Lung (tissue), 12 donors: Measurements from ENCODE around the gene THRB. TPM values are rescaled to one million over a fixed set of nuclear protein-coding genes. Genes with fewer than 3 reads are reported as not detected.

ENCODE experiments used
- ATAC-seq: fragments of 200-7000 bp; cut with Tn5 transposase; one replicate; pipeline ENCODE4 v1.9.1; 2020; ENCODE audit warnings: moderate number of reproducible peaks; ENCODE audit not compliant: insufficient read depth, low FRiP score
- DNase-seq, 3 donors: peaks; one replicate each; pipeline ENCODE4 v3.0.0-alpha.2; 2013 to 2017
- H3K27ac ChIP-seq, 2 donors: one replicate each; pipeline ENCODE4 v1.5.1; 2013; ENCODE audit warnings: mild to moderate bottlenecking in 2 of 2, moderate library complexity in 2 of 2, control low read depth in 1 of 2, inconsistent platforms in 1 of 2, low read depth in 1 of 2, low read length in 1 of 2
- H3K27me3 ChIP-seq, 3 donors: one replicate each; pipeline ENCODE4 v1.5.1; 2013; ENCODE audit warnings: low read length in 2 of 3; ENCODE audit not compliant: control insufficient read depth in 3 of 3, insufficient read depth in 3 of 3
- H3K36me3 ChIP-seq, 4 donors: one replicate each; pipeline ENCODE4 v1.5.1; 2013; ENCODE audit warnings: low read length in 4 of 4, mild to moderate bottlenecking in 1 of 4, moderate library complexity in 1 of 4; ENCODE audit not compliant: control insufficient read depth in 4 of 4, insufficient read depth in 4 of 4
- H3K4me1 ChIP-seq, 5 donors: one replicate each; pipeline ENCODE4 v1.5.1; 2013; ENCODE audit warnings: low read length in 5 of 5, mild to moderate bottlenecking in 2 of 5, moderate library complexity in 1 of 5; ENCODE audit not compliant: control insufficient read depth in 5 of 5, insufficient read depth in 5 of 5
- H3K4me3 ChIP-seq: one replicate; pipeline ENCODE4 v1.5.1; 2013; ENCODE audit warnings: mild to moderate bottlenecking, control low read depth, moderate library complexity
- H3K9ac ChIP-seq, 2 donors: one replicate each; pipeline ENCODE4 v1.5.1; 2013; ENCODE audit warnings: low read length in 2 of 2, control low read depth in 1 of 2; ENCODE audit not compliant: insufficient read depth in 1 of 2
- H3K9me3 ChIP-seq, 4 donors: one replicate each; pipeline ENCODE4 v1.5.1; 2013; ENCODE audit warnings: low read length in 3 of 4, mild to moderate bottlenecking in 1 of 4, moderate library complexity in 1 of 4; ENCODE audit not compliant: control insufficient read depth in 4 of 4, insufficient read depth in 3 of 4
- CTCF ChIP-seq: IDR thresholded peaks from 2 replicates; pipeline ENCODE4 v1.5.1; 2012; ENCODE audit warnings: mild to moderate bottlenecking; ENCODE audit errors: control extremely low read depth, extremely low read depth
- WGBS, 2 donors: extraction: QIAGEN DNeasy Blood & Tissue Kit; methylation state at CpG; one replicate each; pipeline ENCODE4 v1.1.7; 2013; 5-methylcytosine and 5-hydroxymethylcytosine counted together
- polyA plus RNA-seq, 2 donors: library from polyadenylated mRNA; stranded (reverse); fragments of 200-250 nt; gene quantifications; one replicate each; pipeline ENCODE4 v1.2.1, GENCODE V29; 2013
- total RNA-seq, 2 donors: library from RNA; depleted of rRNA in 1 of 2; stranded (reverse); fragments of >200 nt in 1 of 2; gene quantifications; one replicate each; pipeline ENCODE4 v1.2.1, GENCODE V29; 2014 to 2021
- donor health status: control.
- donor health status: control.
- donor health status: Bipolar disorder and iron deficiency.
- donor health status: healthy.
- donor health status: DM: yes; HTN: yes; CAD: no.

THRB gene
- total and polyA plus RNA-seq, 4 donors = 2.1 to 23.5 (median 6.1) TPM

- TF ChIP-seq CTCF = no peak
- H3K9me3 ChIP-seq = peaks cover 0 to 2% (median 0%) of the 10 kb centered on the region in 4 donors
Observed at GRCh38 chr3:24332092-24332491, 162.6 kb downstream of the THRB start.

DNA sequence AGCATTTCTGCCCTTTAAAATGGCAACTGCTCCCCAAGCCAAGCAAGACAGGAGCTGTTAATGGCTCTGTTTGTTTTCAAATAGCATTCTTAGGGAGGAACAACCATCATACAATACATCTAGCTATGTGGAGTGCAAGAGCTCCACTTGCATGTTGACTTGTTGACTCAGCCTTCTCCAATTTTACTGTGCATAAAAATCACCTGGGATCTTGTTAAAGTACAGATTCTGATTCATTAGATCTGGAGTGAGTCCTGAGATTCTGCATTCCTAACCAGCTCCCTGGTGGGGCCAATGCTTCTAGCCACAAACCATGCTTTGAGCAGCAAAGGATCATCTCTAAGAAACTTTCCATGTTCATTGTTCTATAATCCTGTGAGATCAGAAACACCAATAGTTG lies 171.4 kb downstream of the THRB start:
- DNase-seq (no peak), ATAC-seq (no peak)
- no peak overlapping the region for H3K4me3 ChIP-seq
- no peak overlapping the region for H3K9ac ChIP-seq
- H3K27me3 ChIP-seq = no peaks in the 10 kb centered on the region
- no peak for TF ChIP-seq CTCF
- H3K36me3 ChIP-seq = peaks cover 0 to 11% (median 1%) of the 10 kb centered on the region in 4 donors
- H3K4me1 ChIP-seq = no peaks in the 10 kb centered on the region
- no peak overlapping the region for H3K27ac ChIP-seq
- H3K9me3 ChIP-seq = peaks cover 0 to 5% (median 0%) of the 10 kb centered on the region in 4 donors

More at GRCh38 chr3:24332092-24332491, 162.6 kb downstream of the THRB start:
- no peak overlapping the region for H3K4me3 ChIP-seq
- H3K4me1 ChIP-seq = peaks cover 0 to 1% (median 0%) of the 10 kb centered on the region in 5 donors
- WGBS, 2 donors = 86 to 93% methylated on average over 3 of the region's 3 CpGs
- H3K27me3 ChIP-seq = no peaks in the 10 kb centered on the region
- H3K27ac ChIP-seq = no peak overlapping the region
- no peak for DNase-seq
- ATAC-seq = no peak
- H3K36me3 ChIP-seq = peaks cover 0 to 7% (median 3%) of the 10 kb centered on the region in 4 donors
- H3K9ac ChIP-seq = no peak overlapping the region

DNA sequence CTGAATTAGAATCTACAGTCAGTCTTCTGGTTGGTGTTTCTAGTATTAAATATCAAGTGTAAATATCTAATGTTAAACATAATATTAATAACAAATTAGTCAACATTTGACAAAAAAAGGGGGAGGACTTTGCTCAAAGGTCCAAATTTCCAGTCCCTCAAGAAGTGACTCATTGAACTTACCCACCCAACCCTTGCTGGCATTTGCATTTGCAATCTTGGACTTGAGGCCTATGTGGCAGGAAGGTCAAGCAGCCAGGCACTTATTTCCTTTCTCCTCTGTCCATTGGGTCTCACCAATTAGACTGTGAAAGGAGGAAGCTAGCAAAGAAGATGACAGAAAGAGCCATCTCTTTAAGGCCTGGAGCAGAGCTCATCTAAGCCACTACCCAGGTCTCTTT lies 174.0 kb downstream of the THRB start:
- H3K4me1 ChIP-seq = peaks cover 0 to 5% (median 0%) of the 10 kb centered on the region in 5 donors
- H3K27me3 ChIP-seq = no peaks in the 10 kb centered on the region
- no peak overlapping the region for H3K9ac ChIP-seq
- DNase-seq (no peak), ATAC-seq (no peak)
- H3K9me3 ChIP-seq = peaks cover 0 to 5% (median under 1%) of the 10 kb centered on the region in 4 donors
- no peak overlapping the region for H3K27ac ChIP-seq
- H3K4me3 ChIP-seq = no peak overlapping the region
- TF ChIP-seq CTCF = no peak
- peaks cover 0 to 11% (median 1%) of the 10 kb centered on the region in 4 donors for H3K36me3 ChIP-seq

- Histone ChIP-seq H3K27me3 (no peaks in the 10 kb centered on the region), H3K4me3 (no peak overlapping the region), H3K9ac (no peak overlapping the region), H3K27ac (no peak overlapping the region), H3K9me3 (peaks cover 0 to 5% (median under 1%) of the 10 kb centered on the region in 4 donors), H3K4me1 (peaks cover 0 to 5% (median 0%) of the 10 kb centered on the region in 5 donors), H3K36me3 (peaks cover 0 to 11% (median 2%) of the 10 kb centered on the region in 4 donors)
- ATAC-seq (no peak), DNase-seq (no peak)
- no peak for TF ChIP-seq CTCF
- 82 to 84% methylated on average over 1 of the region's 1 CpG for WGBS, 2 donors
Observed at GRCh38 chr3:24318677-24319287, 175.9 kb downstream of the THRB start.
